Measurements from ENCODE around the gene ANXA5. TPM values are rescaled to one million over a fixed set of nuclear protein-coding genes. Genes with fewer than 3 reads are reported as not detected.

Gene ANXA5
- total RNA-seq, 5 donors from 2014 or later (not counting 1 experiment from before 2014, with no cell fraction given), result 44.2 to 80.3 (median 71.2) TPM

DNA sequence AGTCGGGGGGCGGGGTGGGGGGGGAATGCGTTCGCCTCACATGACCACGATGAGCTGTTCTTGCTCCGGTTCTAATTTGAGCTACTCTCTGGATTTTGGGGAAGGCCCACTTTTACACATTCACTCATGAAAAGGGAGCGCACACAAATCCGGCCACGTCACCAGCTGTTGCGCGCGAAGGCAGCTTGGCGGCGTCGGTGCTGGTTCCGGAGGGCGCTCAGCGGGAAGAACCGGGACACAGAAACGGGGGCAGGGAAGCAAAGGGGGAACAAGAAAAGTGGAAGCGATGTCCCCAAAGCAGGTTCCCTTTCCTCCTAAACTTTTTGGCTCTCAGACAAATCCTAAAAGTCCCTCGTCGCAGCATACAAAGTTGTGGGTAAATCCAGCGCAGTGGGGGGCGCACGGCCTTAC, 605 bp downstream of the ANXA5 start:
- Histone ChIP-seq H3K27me3 (replicated peaks in 1 of 2; ENCODE audit: control insufficient read depth in 2 of 2, extremely low read depth in 1 of 2, insufficient read depth in 2 of 2, low read length in 1 of 2) (peaks cover 0 to 4% of the 10 kb centered on the region in 2 experiments), H3K9me3 (no peaks in the 10 kb centered on the region), H3K4me3 (ENCODE audit: control insufficient read depth in 1 of 2, extremely low read depth in 1 of 2, low read length in 1 of 2) (peak overlapping the region; percentile 80 to 93), H3K27ac (ENCODE audit: low read length) (peak overlapping the region; percentile 50), H3K36me3 (ENCODE audit: control insufficient read depth in 2 of 2, extremely low read depth in 1 of 2, insufficient read depth in 1 of 2, low read length in 1 of 2) (no peaks in the 10 kb centered on the region), H3K4me1 (ENCODE audit: control insufficient read depth in 1 of 2, extremely low read depth in 1 of 2, insufficient read depth in 2 of 2, low read length in 2 of 2) (peaks cover 0 to 10% of the 10 kb centered on the region in 2 experiments)
- Mint-ChIP-seq H3K27me3 (peaks cover 1 to 4% of the 10 kb centered on the region in 2 donors), H3K9me3 (no peaks in the 10 kb centered on the region), H3K36me3 (peaks cover 9% of the 10 kb centered on the region), H3K4me3 (peak overlapping the region; percentile 90 to 98 (median 95)), H3K27ac (peak overlapping the region; percentile 80 to 88), H3K4me1 (peaks cover 38 to 45% (median 43%) of the 10 kb centered on the region in 3 donors)
- DNase-seq (peak in 33 of 35 experiments; percentile 7 to 70 (median 36)), ATAC-seq (replicated peaks in 1 of 4) (peak; percentile 38 to 52 (median 42))
- ChIA-PET POLR2A (interaction anchor here in 1 of 2 donors (0.6 to 1.1 kb wide), 5 partner anchors 10 to 1435 kb away, joined by 3 to 5 read pairs (median 3); partner anchors contain the start of gene EXOSC9), CTCF (interaction anchor here in 1 of 2 donors (1.0 to 1.6 kb wide), 3 partner anchors 11 to 28 kb away, joined by 3 to 4 read pairs (median 3); no protein-coding TSS in a partner anchor)
- 0% methylated on average over 21 of the region's 26 CpGs for WGBS (ENCODE audit: insufficient coverage)

DNA sequence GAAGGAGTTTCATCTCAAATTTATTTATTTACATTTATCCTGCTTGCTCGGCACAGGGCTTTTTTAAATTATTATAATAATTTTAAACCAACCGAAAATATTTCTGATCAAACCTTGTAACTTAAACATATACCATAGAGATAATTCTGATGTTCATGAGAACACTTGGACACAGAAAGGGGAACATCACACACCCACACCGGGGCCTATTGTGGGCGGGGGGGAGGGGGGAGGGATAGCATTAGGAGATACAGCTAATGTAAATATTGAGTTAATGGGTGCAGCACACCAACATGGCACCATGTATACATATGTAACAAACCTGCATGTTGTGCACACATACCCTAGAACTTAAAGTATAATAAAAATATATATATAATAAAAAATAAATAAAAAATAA, 2.9 kb downstream of the ANXA5 start:
- H3K9me3 Mint-ChIP-seq, result no peaks in the 10 kb centered on the region

DNA sequence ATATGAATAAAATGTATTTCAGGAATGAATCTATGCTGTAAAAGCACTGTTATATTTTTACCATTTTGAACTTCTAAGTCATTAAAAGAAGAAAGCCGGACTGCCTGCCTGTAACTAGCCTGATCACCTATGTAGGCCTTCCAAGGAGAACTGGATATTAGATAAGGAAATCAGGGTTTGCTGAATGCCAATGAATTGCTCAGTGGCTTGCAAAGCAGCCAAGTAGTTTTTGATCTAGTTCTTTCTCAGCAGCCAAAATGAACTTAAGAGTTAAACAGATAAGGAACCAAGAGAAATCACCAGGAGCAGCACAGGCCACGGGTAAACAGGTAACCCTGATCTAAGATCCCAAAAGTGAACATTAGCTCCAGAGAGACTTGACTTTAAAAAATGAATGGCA, 3.3 kb downstream of the ANXA5 start:
- no peak overlapping the region for H3K27ac Mint-ChIP-seq
- WGBS (ENCODE audit: insufficient coverage), result no CpG with 5 or more reads among the region's 2 CpGs
- no peak overlapping the region for H3K27ac ChIP-seq (ENCODE audit: low read length)
- H3K36me3 ChIP-seq (ENCODE audit: control insufficient read depth in 2 of 2, extremely low read depth in 1 of 2, insufficient read depth in 1 of 2, low read length in 1 of 2), result no peaks in the 10 kb centered on the region
- no peak overlapping the region for H3K4me3 ChIP-seq (ENCODE audit: control insufficient read depth in 1 of 2, extremely low read depth in 1 of 2, low read length in 1 of 2)
- peaks cover 9% of the 10 kb centered on the region for H3K36me3 Mint-ChIP-seq
- POLR2A ChIA-PET, result no interaction called here
- no peak overlapping the region for H3K4me3 Mint-ChIP-seq
- CTCF ChIA-PET, result no interaction called here
- H3K9me3 Mint-ChIP-seq, result no peaks in the 10 kb centered on the region
- no peaks in the 10 kb centered on the region for H3K9me3 ChIP-seq
- ATAC-seq (replicated peaks in 1 of 4), result no peak
- H3K4me1 Mint-ChIP-seq, result peaks cover 38 to 43% (median 40%) of the 10 kb centered on the region in 3 donors
- peaks cover 0 to 16% of the 10 kb centered on the region in 2 experiments for H3K4me1 ChIP-seq (ENCODE audit: control insufficient read depth in 1 of 2, extremely low read depth in 1 of 2, insufficient read depth in 2 of 2, low read length in 2 of 2)
- peaks cover 0 to 4% of the 10 kb centered on the region in 2 experiments for H3K27me3 ChIP-seq (replicated peaks in 1 of 2; ENCODE audit: control insufficient read depth in 2 of 2, extremely low read depth in 1 of 2, insufficient read depth in 2 of 2, low read length in 1 of 2)
- DNase-seq, result no peak
- no peaks in the 10 kb centered on the region for H3K27me3 Mint-ChIP-seq

More for the DNA sequence above, 2.9 kb downstream of the ANXA5 start:
- H3K4me1 ChIP-seq (ENCODE audit: control insufficient read depth in 1 of 2, extremely low read depth in 1 of 2, insufficient read depth in 2 of 2, low read length in 2 of 2), result peaks cover 0 to 16% of the 10 kb centered on the region in 2 experiments
- H3K4me1 Mint-ChIP-seq, result peaks cover 38 to 46% (median 43%) of the 10 kb centered on the region in 3 donors
- H3K27me3 Mint-ChIP-seq, result no peaks in the 10 kb centered on the region
- H3K27ac ChIP-seq (ENCODE audit: low read length), result no peak overlapping the region
- H3K27ac Mint-ChIP-seq, result no peak overlapping the region
- no peak for ATAC-seq (replicated peaks in 1 of 4)
- DNase-seq, result no peak
- H3K4me3 ChIP-seq (ENCODE audit: control insufficient read depth in 1 of 2, extremely low read depth in 1 of 2, low read length in 1 of 2), result no peak overlapping the region
- H3K4me3 Mint-ChIP-seq, result no peak overlapping the region
- POLR2A ChIA-PET, result no interaction called here
- H3K36me3 ChIP-seq (ENCODE audit: control insufficient read depth in 2 of 2, extremely low read depth in 1 of 2, insufficient read depth in 1 of 2, low read length in 1 of 2), result no peaks in the 10 kb centered on the region
- peaks cover 0 to 4% of the 10 kb centered on the region in 2 experiments for H3K27me3 ChIP-seq (replicated peaks in 1 of 2; ENCODE audit: control insufficient read depth in 2 of 2, extremely low read depth in 1 of 2, insufficient read depth in 2 of 2, low read length in 1 of 2)
- H3K36me3 Mint-ChIP-seq, result peaks cover 9% of the 10 kb centered on the region
- CTCF ChIA-PET, result no interaction called here
- no peaks in the 10 kb centered on the region for H3K9me3 ChIP-seq
- WGBS (ENCODE audit: insufficient coverage), result no CpG with 5 or more reads among the region's 4 CpGs

DNA sequence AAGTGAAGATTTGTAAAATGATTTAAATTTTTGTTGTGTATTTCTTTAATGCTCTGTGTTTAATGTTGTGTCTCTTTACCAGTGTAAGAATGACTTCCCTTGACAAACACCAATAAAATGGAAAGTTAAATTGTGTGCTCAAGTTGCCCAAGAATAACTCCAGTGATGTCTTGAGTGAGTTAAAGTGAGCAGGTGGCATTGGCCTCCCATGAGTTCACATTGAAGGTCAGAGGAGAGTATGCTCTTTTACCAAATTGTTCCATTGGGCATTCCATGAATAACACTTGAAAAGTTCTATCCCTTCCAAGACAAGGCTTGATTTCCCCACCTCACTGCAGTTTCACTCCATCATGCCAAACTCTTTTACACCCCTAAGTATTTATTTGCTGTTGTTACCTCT, 4.5 kb downstream of the ANXA5 start:
- Mint-ChIP-seq H3K27ac (no peak overlapping the region), H3K27me3 (no peaks in the 10 kb centered on the region), H3K4me3 (no peak overlapping the region), H3K4me1 (peaks cover 28 to 35% (median 32%) of the 10 kb centered on the region in 3 donors), H3K9me3 (no peaks in the 10 kb centered on the region), H3K36me3 (peaks cover 9% of the 10 kb centered on the region)
- H3K4me3 ChIP-seq (ENCODE audit: control insufficient read depth in 1 of 2, extremely low read depth in 1 of 2, low read length in 1 of 2), result no peak overlapping the region
- ATAC-seq (replicated peaks in 1 of 4) (no peak), DNase-seq (no peak)
- H3K27me3 ChIP-seq (replicated peaks in 1 of 2; ENCODE audit: control insufficient read depth in 2 of 2, extremely low read depth in 1 of 2, insufficient read depth in 2 of 2, low read length in 1 of 2), result peaks cover 0 to 4% of the 10 kb centered on the region in 2 experiments
- H3K27ac ChIP-seq (ENCODE audit: low read length), result no peak overlapping the region
- ChIA-PET CTCF (no interaction called here), POLR2A (no interaction called here)
- no peaks in the 10 kb centered on the region for H3K9me3 ChIP-seq
- peaks cover 0 to 11% of the 10 kb centered on the region in 2 experiments for H3K4me1 ChIP-seq (ENCODE audit: control insufficient read depth in 1 of 2, extremely low read depth in 1 of 2, insufficient read depth in 2 of 2, low read length in 2 of 2)
- H3K36me3 ChIP-seq (ENCODE audit: control insufficient read depth in 2 of 2, extremely low read depth in 1 of 2, insufficient read depth in 1 of 2, low read length in 1 of 2), result peaks cover 0 to 2% of the 10 kb centered on the region in 2 donors

DNA sequence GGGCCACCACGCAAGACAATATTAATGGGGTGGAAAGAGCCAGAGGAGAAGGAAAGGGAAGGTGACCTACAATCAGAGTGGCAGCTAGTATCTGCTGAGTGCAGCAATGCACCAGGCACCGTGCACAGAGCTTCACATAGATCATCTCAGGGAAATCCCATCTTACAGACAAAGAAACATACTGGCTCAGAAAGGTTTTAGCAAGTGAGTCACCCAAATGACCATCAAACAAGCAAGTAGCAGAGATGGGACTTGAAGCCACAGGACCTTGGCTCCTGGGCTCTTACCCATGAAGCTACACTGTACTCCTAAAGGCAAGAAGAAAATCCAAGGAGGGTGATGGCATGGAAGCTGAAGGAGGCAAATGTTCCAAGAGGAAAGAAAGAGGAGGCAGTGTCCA, 6.8 kb downstream of the ANXA5 start:
- Histone ChIP-seq H3K9me3 (no peaks in the 10 kb centered on the region), H3K27ac (ENCODE audit: low read length) (no peak overlapping the region), H3K4me1 (ENCODE audit: control insufficient read depth in 1 of 2, extremely low read depth in 1 of 2, insufficient read depth in 2 of 2, low read length in 2 of 2) (peaks cover 0 to 6% of the 10 kb centered on the region in 2 experiments), H3K36me3 (ENCODE audit: control insufficient read depth in 2 of 2, extremely low read depth in 1 of 2, insufficient read depth in 1 of 2, low read length in 1 of 2) (peaks cover 0 to 14% of the 10 kb centered on the region in 2 donors), H3K27me3 (replicated peaks in 1 of 2; ENCODE audit: control insufficient read depth in 2 of 2, extremely low read depth in 1 of 2, insufficient read depth in 2 of 2, low read length in 1 of 2) (no peaks in the 10 kb centered on the region), H3K4me3 (ENCODE audit: control insufficient read depth in 1 of 2, extremely low read depth in 1 of 2, low read length in 1 of 2) (no peak overlapping the region)
- H3K9me3 Mint-ChIP-seq, result no peaks in the 10 kb centered on the region
- peaks cover 19 to 24% (median 19%) of the 10 kb centered on the region in 3 donors for H3K4me1 Mint-ChIP-seq
- DNase-seq (no peak), ATAC-seq (replicated peaks in 1 of 4) (no peak)
- peaks cover 20% of the 10 kb centered on the region for H3K36me3 Mint-ChIP-seq
- ChIA-PET POLR2A (no interaction called here), CTCF (no interaction called here)
- WGBS (ENCODE audit: insufficient coverage), result 83% methylated on average over 1 of the region's 2 CpGs
- H3K27ac Mint-ChIP-seq, result no peak overlapping the region
- no peaks in the 10 kb centered on the region for H3K27me3 Mint-ChIP-seq
- H3K4me3 Mint-ChIP-seq, result no peak overlapping the region

DNA sequence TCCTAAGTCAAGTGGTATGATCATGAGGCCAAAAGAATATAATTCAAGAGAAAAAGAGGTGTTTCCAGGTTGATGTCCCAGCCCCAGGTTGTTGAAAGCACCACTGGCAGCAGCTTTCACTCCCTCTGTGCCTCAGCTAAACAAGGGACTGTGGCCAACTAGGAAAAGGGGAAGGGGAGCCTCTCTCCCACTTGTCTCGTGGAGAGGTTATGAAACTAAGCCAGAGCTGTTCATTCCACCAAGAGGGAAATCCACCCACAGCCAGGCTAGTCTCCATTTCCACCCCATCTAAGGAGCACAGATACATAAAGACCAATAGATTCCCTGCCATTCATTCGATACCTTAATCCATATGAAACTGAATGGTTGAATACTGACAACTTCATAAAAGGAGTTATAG, 8.1 kb downstream of the ANXA5 start:
- Mint-ChIP-seq H3K36me3 (peaks cover 20% of the 10 kb centered on the region), H3K4me1 (peaks cover 14 to 20% (median 16%) of the 10 kb centered on the region in 3 donors), H3K27ac (no peak overlapping the region), H3K27me3 (no peaks in the 10 kb centered on the region), H3K4me3 (no peak overlapping the region), H3K9me3 (no peaks in the 10 kb centered on the region)
- peaks cover 0 to 6% of the 10 kb centered on the region in 2 experiments for H3K4me1 ChIP-seq (ENCODE audit: control insufficient read depth in 1 of 2, extremely low read depth in 1 of 2, insufficient read depth in 2 of 2, low read length in 2 of 2)
- H3K4me3 ChIP-seq (ENCODE audit: control insufficient read depth in 1 of 2, extremely low read depth in 1 of 2, low read length in 1 of 2), result no peak overlapping the region
- ChIA-PET CTCF (no interaction called here), POLR2A (no interaction called here)
- ATAC-seq (replicated peaks in 1 of 4) (no peak), DNase-seq (no peak)
- H3K27ac ChIP-seq (ENCODE audit: low read length), result no peak overlapping the region
- H3K27me3 ChIP-seq (replicated peaks in 1 of 2; ENCODE audit: control insufficient read depth in 2 of 2, extremely low read depth in 1 of 2, insufficient read depth in 2 of 2, low read length in 1 of 2), result no peaks in the 10 kb centered on the region
- no CpG with 5 or more reads among the region's 2 CpGs for WGBS (ENCODE audit: insufficient coverage)
- no peaks in the 10 kb centered on the region for H3K9me3 ChIP-seq
- peaks cover 0 to 21% of the 10 kb centered on the region in 2 donors for H3K36me3 ChIP-seq (ENCODE audit: control insufficient read depth in 2 of 2, extremely low read depth in 1 of 2, insufficient read depth in 1 of 2, low read length in 1 of 2)

All from T-cell (primary cell).